Measurements from ENCODE around the gene TRMT44.

GRCh38 chr4:8502371-8502770 is 61.8 kb downstream of the TRMT44 start:
- TF ChIP-seq EP300 (IDR thresholded peaks at IDR 0.05; ENCODE audit: borderline replicate concordance) = no peak
- TF ChIP-seq RAD21 (IDR thresholded peaks at IDR 0.05; ENCODE audit: low read depth) = no peak
- no peak for TF ChIP-seq ZBTB7A (IDR thresholded peaks at IDR 0.05; ENCODE audit: low read depth)
- no peak for TF ChIP-seq NFIC (IDR thresholded peaks at IDR 0.05)
- no peak for TF ChIP-seq YY1 (IDR thresholded peaks at IDR 0.05; ENCODE audit: low read depth)
- TF ChIP-seq, protein P1, sequence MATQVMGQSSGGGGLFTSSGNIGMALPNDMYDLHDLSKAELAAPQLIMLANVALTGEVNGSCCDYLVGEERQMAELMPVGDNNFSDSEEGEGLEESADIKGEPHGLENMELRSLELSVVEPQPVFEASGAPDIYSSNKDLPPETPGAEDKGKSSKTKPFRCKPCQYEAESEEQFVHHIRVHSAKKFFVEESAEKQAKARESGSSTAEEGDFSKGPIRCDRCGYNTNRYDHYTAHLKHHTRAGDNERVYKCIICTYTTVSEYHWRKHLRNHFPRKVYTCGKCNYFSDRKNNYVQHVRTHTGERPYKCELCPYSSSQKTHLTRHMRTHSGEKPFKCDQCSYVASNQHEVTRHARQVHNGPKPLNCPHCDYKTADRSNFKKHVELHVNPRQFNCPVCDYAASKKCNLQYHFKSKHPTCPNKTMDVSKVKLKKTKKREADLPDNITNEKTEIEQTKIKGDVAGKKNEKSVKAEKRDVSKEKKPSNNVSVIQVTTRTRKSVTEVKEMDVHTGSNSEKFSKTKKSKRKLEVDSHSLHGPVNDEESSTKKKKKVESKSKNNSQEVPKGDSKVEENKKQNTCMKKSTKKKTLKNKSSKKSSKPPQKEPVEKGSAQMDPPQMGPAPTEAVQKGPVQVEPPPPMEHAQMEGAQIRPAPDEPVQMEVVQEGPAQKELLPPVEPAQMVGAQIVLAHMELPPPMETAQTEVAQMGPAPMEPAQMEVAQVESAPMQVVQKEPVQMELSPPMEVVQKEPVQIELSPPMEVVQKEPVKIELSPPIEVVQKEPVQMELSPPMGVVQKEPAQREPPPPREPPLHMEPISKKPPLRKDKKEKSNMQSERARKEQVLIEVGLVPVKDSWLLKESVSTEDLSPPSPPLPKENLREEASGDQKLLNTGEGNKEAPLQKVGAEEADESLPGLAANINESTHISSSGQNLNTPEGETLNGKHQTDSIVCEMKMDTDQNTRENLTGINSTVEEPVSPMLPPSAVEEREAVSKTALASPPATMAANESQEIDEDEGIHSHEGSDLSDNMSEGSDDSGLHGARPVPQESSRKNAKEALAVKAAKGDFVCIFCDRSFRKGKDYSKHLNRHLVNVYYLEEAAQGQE (IDR thresholded peaks at IDR 0.05; ENCODE audit: low read depth) = no peak
- no peak for TF ChIP-seq CREB1 (IDR thresholded peaks at IDR 0.05; ENCODE audit: low read depth)
- TF ChIP-seq, protein P2, sequence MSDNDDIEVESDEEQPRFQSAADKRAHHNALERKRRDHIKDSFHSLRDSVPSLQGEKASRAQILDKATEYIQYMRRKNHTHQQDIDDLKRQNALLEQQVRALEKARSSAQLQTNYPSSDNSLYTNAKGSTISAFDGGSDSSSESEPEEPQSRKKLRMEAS (IDR thresholded peaks at IDR 0.05) = no peak
